HG03103 (cell line): ENCODE measurements around the gene COX17.
A peak's percentile ranks its signal among the peaks of the same experiment; 100 is the strongest.

Source experiments
- ATAC-seq: cut with Tn5 transposase; IDR thresholded peaks from one replicate; pipeline ENCODE4 v1.9.1; 2021; ENCODE audit warnings: low read depth; ENCODE audit not compliant: unreplicated experiment

The COX17 gene

DNA sequence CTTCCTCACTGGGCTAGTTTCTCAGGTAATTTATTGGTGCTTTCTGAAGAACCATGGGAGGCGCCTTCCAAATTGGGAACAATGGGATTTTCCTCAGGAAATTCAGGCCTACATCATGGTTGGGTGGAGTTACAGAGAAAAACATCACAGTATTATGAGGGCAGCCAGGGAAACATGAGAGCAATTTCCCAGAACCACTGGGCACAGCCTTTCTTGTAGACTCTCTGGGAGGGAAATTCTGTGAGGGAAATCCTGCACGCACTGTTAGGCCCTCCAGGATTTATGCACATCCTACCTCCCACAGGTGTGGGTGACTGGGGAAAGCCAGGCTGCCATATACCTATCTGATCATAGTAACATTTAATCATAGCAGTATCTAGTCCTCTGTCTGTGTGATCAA lies 30.0 kb downstream of the COX17 start:
- no peak for ATAC-seq

DNA sequence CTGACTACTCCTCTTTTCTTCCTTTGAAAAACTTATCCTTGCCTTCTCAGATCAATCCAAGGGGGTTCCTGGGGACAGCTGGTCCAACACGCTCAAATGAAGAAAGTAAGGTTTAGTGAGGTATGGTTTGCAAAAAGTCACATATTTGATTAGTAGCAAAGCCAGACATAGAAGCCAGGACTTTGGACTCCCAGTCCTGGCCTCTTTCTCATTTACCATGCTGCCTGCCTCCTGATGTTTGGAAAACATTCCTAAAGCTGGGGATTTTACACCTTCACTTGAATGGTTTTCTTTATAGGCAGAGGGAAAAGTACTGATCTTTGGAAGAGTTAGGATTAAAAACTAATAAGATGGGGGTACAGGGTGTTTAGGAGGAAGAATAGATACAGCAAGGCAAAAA lies 31.4 kb downstream of the COX17 start:
- no peak for ATAC-seq

DNA sequence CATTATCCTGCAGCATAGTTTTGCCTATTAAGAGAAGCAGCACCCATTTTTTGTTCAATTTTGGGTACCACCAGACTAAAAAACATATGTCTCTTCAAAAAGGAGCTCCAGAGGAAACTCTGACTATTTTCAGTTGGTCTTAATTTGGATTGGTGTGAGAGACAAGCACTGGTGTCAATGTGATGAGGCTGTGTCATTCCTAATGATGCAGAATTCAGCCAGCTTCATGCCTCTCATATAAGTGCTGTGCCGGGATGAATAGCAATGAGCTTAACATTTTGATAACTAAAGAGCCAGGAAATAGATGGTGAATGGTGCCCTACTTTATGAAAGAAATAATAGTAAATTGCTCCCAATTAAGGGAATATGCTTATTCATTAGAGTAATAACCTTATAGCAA lies 32.7 kb downstream of the COX17 start:
- no peak for ATAC-seq

DNA sequence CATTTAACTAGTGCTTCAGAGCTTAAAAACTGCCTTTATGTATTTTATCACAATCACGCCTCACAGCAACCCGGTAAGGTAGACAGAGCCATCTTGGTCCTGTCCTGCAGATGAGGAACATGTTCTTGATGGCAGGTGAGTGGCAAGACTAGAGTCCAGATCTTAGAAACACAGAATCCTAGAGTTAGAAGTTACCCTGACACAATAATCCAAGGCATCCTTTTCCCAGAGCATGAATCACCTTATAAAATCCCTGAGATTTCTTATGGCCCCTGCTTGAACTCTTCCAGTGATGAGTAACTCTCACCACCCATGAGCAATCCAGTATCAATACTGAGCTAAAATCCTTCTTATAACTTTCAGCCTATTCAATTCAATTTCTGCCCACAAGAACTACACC lies 33.7 kb downstream of the COX17 start:
- no peak for ATAC-seq

DNA sequence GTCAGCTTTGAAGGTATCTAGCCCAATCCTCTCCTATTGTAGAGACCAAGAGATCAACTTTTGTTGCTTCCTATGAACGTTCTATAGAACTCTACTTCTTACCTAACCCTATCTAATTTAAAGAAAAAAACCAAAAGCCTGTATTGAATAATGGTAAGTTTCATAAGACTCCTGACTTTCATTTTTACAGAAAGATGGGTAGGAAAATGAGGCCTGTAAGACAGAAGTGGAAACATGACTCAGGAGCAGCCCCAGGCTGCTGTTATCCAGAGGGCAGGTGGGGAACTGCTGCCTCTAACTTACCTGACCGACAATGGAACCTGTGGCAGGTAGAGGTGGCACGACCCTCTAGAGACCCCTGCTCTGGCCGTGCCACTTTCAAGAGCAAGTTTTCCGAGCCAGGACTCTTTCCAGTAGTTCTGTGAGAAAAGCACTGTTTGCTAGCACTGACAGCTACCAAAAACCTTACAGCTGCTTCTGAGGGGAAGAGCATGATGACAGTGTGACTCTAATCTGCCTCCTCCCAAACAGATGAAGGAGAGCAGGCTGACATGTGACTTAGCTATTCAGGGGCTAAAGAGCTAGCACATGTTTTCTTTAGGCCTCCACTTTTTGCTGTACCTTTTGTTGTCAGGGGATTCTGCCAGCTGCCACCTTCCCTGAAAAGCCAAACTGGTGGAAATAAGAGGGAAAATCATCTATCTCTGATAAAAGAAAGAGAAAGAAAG lies 34.3 kb downstream of the COX17 start:
- ATAC-seq, result no peak

DNA sequence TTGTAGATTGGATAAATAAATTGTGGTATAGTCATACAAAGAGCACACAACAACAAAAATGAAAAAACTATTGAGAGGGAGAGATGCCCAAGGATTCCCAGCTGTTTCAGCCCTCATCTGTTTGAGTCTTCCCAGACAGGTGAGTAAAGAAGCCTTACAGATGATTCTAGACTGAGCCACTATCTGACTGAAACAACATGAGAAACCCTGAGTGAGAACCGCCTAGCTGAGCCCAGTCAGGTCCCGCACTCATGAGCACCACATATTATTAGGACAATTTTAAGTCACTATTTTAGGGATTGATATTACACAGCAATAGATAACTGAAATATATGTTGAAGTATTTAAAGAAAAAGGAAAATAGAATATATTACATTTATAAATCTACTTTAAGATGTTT lies 35.8 kb downstream of the COX17 start:
- ATAC-seq, result no peak

DNA sequence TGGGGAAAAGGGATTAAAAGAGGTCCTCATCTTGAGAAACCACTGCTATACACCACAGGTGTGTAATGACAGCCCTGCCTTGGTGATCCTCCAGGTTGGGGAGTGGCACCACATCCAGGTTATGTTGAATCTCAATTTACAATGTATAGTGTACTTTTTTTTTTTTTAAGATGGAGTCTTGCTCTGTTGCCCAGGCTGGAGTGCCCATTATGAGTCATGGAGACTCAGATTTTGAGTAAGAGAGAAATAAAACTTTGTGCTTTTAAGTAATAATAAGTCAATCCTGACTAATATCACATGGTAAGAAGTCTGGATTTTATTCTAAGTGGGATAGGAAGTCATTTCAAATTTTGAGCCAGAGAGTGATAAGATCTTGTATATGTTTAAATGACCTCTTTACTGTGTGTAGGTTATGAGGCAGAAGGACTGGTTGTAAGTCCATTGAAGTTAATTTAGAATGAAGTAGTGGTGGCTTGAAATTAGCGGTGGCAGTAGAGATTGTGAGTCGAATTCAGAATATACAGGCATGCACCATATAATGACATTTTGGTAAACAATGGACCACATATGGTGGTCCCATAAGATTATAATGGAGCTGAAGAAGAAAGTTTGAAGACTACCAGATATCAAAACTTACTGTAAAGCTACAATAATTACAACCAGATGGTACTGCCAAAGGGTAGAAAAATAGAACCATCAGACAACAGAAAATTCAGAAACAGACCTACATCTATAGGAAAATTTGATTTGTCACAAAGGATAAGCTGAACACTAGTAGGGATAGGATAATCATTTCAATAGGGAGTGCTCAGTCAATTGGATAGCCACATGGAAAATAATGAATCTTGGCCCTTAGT lies 37.5 kb downstream of the COX17 start:
- no peak for ATAC-seq

DNA sequence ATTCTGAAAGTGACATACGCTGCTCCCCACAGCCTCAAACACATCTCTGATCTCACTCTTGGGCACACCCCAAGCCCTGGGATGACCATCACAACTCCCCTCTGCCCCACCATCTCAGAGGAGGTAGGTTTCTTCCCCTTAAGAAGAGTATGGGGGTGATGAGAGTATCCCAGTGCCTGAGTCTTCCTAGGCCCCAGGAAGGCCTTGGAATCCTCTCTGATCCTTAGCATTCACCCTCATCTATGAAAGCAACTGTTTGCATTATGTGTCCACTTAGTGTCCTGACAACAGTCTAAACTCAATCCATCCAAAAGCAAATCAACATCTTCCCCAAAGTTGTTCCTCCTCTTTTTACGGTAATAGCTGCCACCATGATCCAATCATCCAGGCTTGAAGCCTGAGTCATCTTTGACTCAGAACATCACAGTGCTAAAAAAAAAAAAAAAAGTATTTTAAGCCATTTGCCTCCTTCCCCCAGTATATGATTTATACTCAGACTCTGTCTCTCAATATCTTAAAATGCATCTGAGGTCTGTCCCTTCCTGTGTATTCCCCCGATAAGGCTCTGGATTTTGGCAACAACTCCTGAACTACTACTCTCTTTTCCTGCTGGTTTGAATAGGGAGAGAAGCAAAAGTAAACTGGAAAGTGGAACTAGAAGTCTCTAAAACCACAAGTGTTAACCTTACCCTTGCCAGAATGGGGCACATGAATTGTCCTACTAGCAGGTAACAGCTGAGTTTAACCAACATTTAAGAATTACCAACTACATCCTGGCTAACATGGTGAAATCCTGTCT lies 39.3 kb downstream of the COX17 start:
- peak; percentile 24 for ATAC-seq

DNA sequence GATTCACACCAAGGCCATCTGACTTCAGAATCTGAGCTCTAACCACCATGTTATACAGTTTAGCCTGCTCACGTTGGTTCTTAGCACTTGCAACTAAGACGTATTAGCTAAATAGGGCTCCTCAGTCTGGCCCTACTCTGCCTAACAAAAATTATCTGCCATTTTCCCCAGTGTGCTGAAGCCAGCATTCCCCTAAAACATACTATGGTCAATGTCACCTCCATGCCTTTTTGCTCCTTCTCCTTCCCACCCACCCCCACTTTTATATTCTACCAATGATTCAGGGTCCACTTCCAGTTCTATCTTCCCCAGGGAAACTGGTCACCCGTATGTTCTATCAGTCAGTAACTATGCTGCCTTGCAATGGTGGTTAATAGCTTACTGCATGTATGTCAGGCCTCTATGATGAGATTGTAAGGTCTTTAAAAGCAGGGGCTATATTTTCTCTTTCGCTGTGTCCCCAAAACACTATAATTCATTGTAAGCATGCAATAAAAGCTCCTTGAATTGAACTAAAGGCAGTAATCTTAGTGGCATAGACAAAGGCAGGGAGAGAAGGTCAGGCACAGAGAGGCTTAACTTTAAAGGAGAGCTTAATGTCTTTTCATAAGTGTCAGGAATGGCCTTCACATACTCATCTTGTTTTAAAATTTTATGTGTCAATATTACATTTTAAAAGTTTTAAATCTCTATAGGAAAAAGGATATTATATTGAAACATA lies 40.2 kb downstream of the COX17 start:
- ATAC-seq, result no peak

DNA sequence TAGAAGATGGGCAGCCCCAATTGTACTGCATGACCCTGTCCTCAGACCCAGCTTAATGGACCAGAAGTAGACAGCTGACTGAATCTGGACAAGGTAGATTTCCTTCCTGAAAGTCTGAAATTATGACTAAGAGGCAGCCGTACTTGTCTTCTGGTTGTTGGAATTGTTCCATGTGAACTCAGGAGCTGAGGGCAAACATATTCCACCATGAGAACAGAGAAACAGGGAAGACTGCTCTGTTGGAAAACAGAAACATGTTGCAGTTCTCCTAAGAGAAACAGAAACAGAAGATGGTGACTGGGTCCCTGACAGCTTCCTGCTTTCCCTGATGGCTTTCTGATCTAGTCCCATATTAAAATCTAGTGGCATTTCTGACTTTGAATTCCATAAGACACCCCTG lies 41.0 kb downstream of the COX17 start:
- no peak for ATAC-seq

DNA sequence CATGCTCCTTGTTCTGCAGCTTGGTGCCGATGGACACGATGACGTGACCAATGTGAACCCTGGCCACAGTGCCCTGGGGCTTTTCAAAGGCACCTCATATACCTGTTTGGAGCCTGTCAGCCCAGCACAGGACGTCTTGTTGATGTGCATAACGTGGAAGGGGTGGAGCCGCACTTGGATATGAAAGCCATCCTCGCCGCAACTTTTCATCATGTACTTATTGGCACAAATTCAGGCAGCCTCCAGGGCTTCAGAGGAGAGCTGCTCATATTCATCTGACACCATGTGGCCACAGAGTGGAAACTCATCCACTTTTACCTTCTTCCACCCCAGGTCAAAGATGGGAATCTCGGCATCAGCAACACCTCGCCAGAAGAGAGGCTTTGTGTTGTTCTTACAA lies 41.5 kb downstream of the COX17 start:
- ATAC-seq, result no peak

DNA sequence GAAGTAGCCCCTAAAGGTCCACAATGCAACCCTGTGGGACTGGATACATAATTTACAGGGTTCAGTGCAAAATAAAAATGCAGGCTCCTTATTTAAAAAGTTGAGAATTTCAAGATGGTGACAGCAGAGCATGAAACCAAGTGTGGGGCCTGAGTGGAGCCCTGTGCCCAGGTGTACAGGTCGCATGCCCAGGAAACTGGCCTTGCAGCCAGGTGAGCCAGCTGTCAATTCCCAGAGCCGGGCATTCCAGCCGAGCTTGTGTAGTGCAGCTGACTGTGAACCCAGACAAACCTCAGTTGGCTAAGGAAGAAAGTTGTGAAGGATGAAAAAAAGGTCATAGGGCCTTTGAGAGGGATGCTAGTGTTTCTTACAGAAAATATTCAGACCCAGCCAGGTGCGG lies 44.4 kb downstream of the COX17 start:
- ATAC-seq, result no peak

DNA sequence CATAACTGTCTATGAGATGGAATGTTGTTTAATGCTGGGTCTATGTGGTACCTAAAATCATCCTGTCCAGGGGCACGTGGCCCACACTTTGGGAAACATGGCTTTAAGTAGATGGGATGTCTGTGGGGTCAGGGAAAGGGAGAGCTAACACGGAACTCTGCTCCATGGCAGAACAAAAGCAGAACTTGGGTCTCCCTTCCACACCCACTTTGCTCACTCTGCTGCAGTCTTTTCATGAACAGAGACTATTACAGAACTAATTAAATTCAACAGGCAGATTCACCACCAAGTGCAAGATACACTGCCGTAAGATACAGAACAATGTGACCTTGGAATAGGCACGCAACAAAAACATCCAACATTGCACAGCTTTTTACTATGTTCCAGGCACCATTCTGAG lies 45.0 kb downstream of the COX17 start:
- no peak for ATAC-seq

DNA sequence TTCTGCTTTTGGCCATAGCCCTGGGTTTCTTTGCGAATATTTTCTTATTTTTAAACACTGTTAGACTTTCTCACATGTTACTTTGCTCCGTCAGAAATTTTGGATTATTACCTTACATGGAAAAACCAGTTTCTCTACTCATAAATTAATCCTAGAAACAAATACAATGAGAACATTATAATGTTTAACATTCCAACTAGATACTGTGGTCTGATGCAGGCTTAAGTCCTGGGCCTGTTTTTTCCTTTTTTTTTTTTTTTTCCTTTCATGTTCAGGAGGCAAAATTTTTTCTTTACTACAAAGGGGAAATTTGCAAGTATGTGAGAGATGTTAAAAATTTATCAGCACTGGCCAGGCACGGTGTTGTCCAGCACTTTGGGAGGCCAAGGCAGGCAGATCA lies 45.7 kb downstream of the COX17 start:
- ATAC-seq, result no peak

DNA sequence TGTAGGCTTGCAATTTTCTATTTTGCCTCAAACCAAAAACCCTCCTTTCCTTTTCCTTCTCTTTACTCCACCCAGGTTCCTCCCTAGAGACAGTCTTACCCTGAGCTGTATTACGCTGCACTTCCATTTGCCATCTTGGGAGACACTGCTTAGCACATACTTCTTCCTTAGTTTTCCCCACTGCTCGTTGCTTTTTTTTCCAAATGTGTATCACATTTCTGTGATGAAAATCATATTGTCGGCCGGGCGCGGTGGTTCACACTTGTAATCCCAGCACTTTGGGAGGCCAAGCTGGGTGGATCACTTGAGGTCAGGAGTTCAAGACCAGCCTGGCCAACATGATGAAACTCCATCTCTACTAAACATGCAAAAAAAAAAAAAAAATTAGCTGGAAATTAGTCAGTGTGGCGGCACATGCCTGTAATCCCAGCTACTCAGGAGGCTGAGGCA lies 46.3 kb downstream of the COX17 start:
- no peak for ATAC-seq

DNA sequence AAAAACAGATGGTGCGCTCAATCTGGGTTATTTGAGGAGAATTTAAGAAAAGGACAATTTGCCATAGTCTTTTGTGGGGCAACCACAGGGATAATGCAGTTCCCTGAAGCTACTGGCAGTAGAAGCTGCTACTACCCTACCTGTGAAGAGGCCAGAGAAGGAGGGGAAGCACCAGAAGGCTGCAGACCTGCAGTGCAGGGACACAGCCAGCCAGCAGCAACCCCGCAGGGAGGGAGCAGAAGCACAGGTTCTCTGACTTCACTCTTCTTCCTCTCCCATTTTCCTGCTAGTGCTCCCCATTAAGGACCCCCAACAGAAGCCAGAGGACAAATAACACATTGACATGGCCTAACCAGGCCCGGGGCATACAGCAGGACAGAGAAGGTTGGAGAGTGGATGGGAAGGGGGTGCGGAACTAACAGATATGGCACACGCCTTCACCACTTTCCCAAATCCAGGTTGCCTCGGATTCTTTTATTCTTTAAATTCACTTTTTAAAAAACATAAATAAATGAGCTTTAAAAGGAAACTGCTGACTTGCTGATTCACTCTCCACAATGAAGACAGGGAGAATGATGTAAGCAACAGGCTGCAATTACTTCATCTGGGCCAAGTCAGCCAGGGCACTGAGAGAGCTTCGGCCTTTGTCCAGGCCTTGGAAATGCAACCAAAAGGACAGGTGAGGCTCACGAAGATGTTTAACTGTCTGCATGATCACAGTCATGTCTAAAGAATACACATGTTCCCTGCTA lies 46.9 kb downstream of the COX17 start:
- ATAC-seq, result no peak

DNA sequence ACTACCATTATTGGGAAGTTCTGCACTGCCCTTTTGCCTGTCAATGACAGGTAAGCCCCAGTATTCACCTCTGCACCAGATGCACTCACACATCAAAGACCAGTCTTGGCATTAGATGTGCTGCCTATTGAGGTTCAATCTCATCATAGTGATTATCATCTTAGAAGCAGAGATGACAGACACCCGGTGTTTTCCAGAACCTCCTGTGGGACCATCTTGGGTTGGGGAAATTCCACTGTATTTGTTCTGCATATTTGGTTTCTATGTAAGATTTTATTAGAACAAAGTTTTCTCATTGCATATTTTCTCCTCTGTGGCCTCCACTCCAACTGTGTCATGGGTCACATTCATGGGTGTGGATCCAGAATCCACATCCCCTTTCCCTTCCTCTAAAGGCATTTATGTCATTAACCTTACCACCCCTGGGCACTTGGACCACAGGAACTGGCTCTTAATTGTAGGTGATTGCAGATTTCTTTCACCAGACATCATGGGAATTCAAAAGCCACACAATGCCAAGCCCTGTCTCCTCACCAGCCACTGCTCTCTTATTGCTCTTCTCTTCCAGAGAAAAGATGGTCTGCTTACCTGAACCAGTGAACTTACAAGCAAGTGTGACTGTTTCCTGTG lies 48.3 kb downstream of the COX17 start:
- ATAC-seq, result no peak

DNA sequence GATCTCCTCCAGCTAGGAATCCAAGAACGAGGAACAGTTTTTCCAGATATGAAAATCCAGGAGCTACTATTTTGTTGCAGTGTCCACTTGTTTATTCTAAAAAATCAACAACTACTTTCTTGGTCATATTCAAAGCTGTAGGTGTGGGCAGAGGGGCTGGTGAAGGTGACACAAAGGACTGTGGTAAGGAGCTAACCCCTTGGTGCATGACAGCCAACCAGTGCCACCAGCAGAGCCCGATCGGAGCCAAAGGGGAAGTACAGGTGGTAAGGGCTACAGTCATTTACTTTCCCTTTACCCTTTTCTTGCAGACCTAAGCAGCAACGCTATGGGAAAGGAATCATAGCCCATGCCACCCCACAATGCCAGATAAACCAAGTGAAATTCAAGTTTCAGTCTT lies 48.8 kb downstream of the COX17 start:
- ATAC-seq, result peak; percentile 39

DNA sequence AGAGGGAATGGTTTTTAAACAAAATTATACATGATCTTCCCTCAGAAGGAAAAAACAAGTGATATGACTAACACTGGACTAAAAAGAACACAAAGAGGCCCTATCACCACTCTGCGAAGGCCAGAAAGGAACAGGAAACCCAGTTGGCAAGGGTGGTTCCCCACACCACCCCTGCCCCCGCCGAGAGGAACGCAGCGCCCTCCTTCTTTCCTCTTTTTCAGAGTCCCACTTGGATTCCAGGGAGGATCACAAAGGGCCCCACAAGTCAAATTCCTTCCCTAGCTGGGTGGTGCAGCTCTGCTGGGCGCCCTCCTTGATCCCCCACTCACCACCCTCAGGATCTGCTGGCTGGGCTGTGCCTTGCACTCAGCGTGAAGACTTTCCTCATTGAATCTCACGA lies 49.7 kb downstream of the COX17 start:
- peak; percentile 34 for ATAC-seq
